ENCODE data around the gene MYF6. TPM values are rescaled to one million over a fixed set of nuclear protein-coding genes. Genes with fewer than 3 reads are reported as not detected.

MYF6 gene
- total RNA-seq, 1 donor from 2014 or later: 1.4 TPM

DNA sequence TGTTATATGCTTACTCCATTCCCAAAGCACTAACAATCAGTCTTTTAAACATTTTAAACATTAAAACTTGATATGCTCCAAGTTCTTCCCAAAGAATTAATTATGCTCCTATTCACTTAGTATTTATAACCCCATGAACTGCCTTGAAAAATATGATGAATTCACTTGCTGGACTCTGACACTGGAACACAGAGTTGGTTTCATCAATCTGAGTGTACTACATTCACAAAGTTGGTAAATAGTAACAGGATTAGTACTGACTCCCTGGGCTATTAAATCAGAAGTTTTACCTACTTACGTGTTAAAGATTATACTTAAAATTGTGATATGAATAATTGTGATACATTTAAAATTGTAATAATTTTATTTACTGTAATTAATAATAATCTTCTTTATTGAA is 17.3 kb upstream of the MYF6 start:
- H3K36me3 Mint-ChIP-seq: no peaks in the 10 kb centered on the region
- no peaks in the 10 kb centered on the region for H3K4me1 Mint-ChIP-seq (ENCODE audit: unreplicated experiment)
- no peak overlapping the region for H3K4me3 Mint-ChIP-seq
- no peak overlapping the region for H3K27ac Mint-ChIP-seq
- no peak for DNase-seq (ENCODE audit: extremely low spot score, unreplicated experiment)
- no peaks in the 10 kb centered on the region for H3K27me3 Mint-ChIP-seq
- TF ChIP-seq, protein P1, sequence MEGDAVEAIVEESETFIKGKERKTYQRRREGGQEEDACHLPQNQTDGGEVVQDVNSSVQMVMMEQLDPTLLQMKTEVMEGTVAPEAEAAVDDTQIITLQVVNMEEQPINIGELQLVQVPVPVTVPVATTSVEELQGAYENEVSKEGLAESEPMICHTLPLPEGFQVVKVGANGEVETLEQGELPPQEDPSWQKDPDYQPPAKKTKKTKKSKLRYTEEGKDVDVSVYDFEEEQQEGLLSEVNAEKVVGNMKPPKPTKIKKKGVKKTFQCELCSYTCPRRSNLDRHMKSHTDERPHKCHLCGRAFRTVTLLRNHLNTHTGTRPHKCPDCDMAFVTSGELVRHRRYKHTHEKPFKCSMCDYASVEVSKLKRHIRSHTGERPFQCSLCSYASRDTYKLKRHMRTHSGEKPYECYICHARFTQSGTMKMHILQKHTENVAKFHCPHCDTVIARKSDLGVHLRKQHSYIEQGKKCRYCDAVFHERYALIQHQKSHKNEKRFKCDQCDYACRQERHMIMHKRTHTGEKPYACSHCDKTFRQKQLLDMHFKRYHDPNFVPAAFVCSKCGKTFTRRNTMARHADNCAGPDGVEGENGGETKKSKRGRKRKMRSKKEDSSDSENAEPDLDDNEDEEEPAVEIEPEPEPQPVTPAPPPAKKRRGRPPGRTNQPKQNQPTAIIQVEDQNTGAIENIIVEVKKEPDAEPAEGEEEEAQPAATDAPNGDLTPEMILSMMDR (conservative IDR thresholded peaks at IDR 0.05): no peak
- no peaks in the 10 kb centered on the region for H3K9me3 Mint-ChIP-seq

DNA sequence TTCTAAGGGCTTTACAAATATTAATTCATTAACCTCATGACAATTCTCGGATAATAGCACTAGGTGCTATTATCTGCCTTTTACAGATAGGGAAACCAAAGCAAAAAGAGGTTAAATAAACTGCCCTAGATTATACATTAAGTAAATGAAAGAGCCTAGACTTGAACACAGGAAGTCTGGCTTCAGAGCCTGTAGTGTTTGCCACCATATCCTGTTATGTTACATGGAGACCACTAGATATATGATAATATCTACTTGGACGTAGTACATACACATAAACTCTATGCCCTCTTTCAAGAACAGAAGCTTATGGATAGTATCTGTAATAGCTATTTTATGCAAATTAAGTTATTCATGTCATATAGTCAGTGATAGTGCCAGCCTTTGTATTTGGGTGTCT is 16.9 kb upstream of the MYF6 start:
- TF ChIP-seq, protein P1 (conservative IDR thresholded peaks at IDR 0.05): no peak
- H3K4me1 Mint-ChIP-seq (ENCODE audit: unreplicated experiment): no peaks in the 10 kb centered on the region
- no peaks in the 10 kb centered on the region for H3K36me3 Mint-ChIP-seq
- no peak overlapping the region for H3K27ac Mint-ChIP-seq
- H3K4me3 Mint-ChIP-seq: no peak overlapping the region
- H3K27me3 Mint-ChIP-seq: no peaks in the 10 kb centered on the region
- no peaks in the 10 kb centered on the region for H3K9me3 Mint-ChIP-seq
- DNase-seq (ENCODE audit: extremely low spot score, unreplicated experiment): no peak

DNA sequence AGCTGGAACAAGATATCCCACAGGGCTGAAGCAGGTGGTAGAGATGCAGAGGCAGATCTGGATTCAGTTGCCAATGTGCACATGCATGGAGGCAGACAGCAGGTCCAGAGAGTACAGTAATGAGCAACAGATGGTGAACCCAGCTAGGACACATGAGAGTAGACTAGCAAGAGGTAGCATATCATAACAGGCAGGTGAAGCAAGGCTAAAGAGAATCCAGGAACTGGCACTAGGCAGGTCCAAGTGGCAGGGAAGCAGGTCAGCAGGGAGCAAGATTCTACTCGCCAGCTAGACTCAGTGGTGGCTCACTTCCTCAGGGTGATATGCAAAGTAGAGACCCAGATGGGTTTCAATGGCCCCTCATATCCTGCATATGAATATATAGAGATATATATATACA is 15.3 kb upstream of the MYF6 start:
- TF ChIP-seq, protein P1 (conservative IDR thresholded peaks at IDR 0.05): no peak
- no peak for DNase-seq (ENCODE audit: extremely low spot score, unreplicated experiment)
- Mint-ChIP-seq H3K4me3 (no peak overlapping the region), H3K27ac (no peak overlapping the region), H3K27me3 (no peaks in the 10 kb centered on the region), H3K4me1 (ENCODE audit: unreplicated experiment) (no peaks in the 10 kb centered on the region), H3K36me3 (no peaks in the 10 kb centered on the region), H3K9me3 (no peaks in the 10 kb centered on the region)

DNA sequence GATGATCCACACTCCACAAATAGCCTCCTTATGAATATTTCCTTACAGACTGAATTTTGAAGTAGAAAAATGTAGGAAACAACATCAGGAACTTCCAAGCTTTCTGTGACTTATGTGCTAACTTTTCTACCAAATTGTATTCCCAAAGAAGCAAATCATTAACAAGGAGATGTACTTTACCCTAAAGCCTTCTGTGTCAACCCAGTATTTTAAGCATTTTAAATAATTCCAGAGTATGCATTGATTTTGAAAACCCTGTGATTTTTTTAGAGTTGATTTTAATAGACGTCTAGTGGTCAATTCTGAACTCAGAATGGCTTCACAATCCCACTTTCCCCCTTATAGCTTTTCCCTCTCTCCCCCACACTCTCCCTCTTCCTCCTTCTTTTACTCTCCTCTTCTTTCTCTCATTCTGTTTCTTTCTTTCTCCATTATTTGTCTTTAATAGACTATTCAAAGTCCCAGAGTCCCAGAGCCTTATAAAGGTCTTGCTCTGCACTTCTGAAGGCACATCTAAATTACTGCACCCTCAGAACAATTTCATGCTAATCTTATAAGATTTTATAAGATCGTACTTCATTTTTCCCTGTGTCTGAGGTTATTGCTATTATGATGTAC is 10.1 kb upstream of the MYF6 start:
- TF ChIP-seq, protein P1 (conservative IDR thresholded peaks at IDR 0.05): no peak
- Mint-ChIP-seq H3K27ac (no peak overlapping the region), H3K36me3 (no peaks in the 10 kb centered on the region)

DNA sequence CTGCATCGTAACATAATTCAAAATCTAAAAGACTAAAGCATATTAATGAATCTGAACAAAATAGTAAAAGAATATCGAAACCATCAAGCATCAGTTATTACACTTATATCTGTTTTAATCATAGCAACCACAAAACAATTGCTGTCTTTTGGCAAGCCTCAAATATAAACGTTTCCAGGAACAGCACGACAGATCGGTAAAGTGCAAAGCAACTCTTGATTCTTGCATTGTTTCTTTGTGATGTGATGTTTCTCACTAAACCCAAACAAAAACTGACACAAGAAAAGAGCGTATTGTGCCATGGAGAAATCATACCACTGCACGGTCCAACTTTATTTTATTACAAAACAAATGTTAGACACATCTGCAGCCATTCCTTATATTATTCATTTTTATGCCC is 9.2 kb upstream of the MYF6 start:
- H3K9me3 Mint-ChIP-seq: no peaks in the 10 kb centered on the region
- no peak for DNase-seq (ENCODE audit: extremely low spot score, unreplicated experiment)
- no peaks in the 10 kb centered on the region for H3K36me3 Mint-ChIP-seq
- TF ChIP-seq, protein P1 (conservative IDR thresholded peaks at IDR 0.05): no peak
- peaks cover 8% of the 10 kb centered on the region for H3K4me1 Mint-ChIP-seq (ENCODE audit: unreplicated experiment)
- H3K27me3 Mint-ChIP-seq: peaks cover 3% of the 10 kb centered on the region
- no peak overlapping the region for H3K4me3 Mint-ChIP-seq
- no peak overlapping the region for H3K27ac Mint-ChIP-seq

More for the DNA sequence above, 10.1 kb upstream of the MYF6 start:
- DNase-seq (ENCODE audit: extremely low spot score, unreplicated experiment): no peak
- Mint-ChIP-seq H3K27me3 (no peaks in the 10 kb centered on the region), H3K9me3 (no peaks in the 10 kb centered on the region), H3K4me3 (no peak overlapping the region), H3K4me1 (ENCODE audit: unreplicated experiment) (no peaks in the 10 kb centered on the region)
